ENCODE measurements around the gene TEAD4.
A peak's percentile ranks its signal among the peaks of the same experiment; 100 is the strongest.

The TEAD4 gene

DNA sequence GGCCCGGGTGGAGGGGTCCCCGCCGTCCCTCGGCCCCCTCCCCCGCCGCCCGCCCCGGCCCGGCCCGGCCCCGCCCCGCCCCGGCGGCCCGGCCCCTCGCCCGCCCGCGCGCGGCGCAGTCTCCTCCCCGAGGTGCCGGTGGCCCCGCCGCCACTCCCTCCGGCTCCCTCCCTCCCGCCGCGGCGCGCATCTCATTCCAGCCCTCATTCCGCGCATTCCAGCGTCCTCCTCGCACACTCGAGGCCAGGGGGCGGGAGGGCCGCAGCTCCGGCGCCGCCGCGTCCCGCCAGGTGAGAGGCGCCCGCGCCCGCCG, at the start of gene TEAD4:
TEAD4 (plus strand) TSS at position 206 of the 313 bp plus-strand sequence.
- DNase-seq = peak; percentile 69

DNA sequence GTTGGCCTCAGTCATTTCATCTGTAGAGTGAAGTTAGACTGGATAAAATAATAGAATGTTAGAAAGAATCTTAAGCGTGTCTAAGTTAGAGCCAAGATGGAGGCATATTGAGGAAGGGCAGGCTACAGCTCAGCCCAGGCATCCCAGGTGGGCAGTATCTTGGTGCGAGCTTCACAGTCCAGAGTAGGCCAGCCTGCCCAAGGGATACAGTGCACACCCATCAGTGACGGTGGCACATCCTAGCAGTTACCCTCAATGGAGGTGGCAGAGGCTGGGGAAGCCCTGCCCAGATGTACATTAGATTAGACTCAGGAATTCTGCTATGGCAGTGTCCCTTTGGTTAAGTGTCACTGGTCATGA, 47.0 kb upstream of the TEAD4 start:
- DNase-seq = no peak

DNA sequence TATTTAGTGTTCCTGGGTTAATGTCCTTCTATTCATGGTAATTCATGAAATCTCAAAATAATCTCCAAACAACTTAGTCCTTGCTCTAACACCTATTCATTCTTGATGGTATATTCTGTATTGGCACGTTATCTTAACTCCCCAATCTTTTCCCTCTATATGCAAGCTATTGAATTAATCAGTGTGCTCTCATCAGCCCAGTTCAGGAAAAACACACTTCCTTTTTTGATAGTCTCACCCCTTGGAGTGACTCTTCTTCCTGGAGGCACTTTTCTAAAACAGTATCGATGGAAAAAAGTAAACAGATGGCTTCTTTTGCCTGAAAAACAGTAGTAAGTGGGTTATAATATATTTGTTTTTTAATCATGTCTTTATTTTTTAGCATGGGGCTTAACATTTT, 39.9 kb upstream of the TEAD4 start:
- DNase-seq = no peak

DNA sequence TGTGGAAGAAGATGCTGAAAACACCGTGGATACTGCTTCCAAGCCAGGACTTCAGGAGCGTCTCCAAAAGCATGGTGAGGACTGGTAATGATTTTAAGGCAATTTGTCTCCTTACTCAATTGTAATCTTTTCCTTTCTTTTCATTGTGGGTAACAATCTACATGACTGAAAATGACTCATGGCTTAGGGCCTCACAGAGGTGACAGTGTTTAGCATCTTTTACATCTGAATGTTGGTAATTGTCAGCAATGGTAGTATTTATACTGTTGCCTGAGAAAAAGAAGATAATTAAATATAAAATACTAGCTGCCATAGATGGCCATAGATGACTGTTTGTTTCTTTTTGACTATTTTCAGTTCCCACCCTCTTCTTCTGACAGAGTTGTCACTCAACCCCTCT, 36.9 kb upstream of the TEAD4 start:
- no peak for DNase-seq

DNA sequence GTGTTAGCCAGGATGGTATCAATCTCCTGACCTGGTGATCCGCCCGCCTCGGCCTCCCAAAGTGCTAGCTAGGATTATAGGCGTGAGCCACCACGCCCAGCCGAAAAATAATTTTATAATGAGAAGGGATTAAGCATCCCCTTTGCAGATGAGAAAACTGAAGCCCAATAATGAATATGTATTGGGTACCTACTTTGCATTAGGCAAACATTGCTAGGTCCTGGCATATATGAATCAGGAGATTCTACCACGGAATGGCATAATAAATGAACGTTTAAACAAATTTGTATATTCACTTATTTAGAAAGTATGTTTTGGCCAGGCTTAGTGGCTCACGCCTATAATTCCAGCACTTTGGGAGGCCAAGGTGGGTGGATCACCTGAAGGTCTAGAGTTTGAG, 36.1 kb upstream of the TEAD4 start:
- DNase-seq = no peak

DNA sequence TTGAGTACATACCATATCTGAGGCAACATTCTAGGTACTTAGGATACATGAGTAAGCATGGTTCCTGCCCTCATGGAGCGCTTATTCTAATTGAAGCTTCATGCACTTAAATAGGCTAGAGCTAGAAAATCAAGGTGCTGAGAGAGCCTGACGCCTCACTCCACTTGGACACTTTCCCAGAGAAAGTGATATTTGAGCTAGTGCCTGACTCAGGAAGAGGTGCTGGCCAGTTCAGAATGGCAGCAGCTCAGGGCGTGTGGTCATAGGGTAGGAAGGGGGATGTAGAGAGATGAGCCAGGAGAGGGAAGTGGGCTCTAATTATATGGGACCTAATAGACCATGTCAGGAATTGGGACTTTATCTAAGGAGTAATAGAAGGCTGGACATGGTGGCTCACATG, 35.2 kb upstream of the TEAD4 start:
- DNase-seq = no peak

DNA sequence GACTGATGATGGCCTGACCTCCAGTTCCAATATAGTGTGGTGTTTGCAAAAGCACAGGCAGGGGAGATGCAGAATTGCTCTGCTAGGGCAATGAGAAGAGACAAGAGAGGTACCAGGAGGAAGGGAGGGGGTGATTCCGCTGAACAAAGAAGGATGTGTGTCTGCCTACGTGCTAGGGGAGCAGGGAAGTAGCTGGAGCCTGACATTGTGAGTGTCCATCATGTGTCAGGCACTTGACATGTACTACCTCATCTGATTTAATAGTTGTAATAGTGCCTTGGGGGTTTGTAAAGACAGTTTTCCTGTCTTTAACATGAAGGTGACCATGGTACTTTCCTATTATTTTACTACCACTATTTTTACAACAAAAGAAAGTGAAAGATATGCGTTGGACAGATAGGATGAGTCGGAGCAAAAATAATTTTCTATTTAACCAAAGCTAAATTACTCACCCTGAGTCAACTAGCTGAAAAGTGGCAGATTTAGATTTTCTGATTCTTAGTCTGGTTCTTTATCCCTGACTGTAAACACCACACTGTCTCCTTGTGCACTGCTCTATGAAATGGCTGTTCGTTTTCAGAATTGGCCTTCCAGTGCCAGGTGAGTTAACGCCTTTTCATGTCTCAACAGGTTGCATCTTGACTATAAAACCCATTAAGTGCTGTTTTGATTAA, 33.7 kb upstream of the TEAD4 start:
- no peak for DNase-seq

DNA sequence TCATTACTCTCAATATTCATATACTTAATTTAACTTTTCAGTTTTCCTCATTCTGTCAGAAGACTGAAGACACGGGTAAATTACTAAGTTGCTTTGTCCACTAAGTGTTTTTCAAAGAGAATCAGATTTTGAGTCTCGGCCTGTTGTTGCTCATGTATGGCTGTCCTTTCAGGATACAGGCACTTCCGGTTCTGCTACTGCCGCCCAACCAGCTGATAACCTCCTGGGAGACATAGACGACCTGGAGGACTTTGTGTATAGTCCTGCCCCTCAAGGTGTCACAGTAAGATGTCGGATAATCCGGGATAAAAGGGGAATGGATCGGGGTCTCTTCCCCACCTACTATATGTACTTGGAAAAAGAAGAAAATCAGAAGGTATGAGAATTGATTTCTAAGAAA, 28.3 kb upstream of the TEAD4 start:
- DNase-seq = no peak

DNA sequence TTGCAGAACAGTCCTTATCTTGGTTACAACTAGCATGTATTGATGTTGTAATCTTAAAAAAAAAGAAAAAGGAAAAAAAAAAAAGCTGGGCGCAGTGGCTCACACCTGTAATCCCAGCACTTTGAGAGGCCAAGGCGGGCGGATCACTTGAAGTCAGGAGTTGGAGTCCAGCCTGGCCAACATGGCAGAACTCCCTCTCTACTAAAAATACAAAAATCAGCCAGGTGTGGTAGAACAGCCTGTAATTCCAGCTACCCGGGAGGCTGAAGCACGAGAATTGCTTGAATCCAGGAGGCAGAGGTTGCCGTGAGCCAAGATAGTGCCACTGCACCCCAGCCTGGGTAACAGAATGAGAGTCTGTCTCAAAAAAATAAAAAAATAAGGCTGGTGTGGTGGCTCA, 25.6 kb upstream of the TEAD4 start:
- DNase-seq = no peak

DNA sequence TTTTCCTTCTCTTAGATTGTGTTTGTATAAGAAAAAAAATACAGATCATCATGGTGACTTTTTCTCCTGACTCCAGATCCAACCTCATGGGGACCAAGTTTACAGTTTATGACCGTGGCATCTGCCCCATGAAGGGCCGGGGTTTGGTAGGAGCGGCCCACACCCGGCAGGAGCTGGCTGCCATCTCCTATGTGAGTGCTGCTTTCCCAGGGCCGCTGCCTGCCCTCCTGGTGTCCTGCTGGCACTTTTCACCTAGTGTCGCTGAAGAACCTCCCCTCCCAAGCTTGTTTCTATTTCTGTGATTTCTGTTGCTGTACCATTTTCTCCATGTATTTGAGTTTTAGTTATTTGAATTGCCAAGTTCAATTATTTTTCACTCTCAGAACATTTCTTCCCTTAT, 24.8 kb upstream of the TEAD4 start:
- DNase-seq = no peak

DNA sequence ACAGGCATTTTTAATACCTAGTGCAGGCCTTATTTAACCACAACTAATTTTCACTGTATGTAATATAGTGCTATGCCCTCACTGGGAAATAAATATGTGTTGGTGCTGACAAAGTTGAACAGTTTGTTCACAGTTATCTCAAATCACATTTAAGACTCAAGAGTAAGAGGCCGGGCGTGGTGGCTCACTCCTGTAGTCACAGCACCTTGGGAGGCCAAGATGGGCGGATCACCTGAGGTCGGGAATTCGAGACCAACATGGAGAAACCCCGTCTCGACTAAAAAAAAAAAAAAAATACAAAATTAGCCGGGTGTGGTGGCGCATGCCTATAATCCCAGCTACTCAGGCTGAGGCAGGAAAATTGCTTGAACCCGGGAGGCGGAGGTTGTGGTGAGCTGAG, 22.9 kb upstream of the TEAD4 start:
- no peak for DNase-seq

DNA sequence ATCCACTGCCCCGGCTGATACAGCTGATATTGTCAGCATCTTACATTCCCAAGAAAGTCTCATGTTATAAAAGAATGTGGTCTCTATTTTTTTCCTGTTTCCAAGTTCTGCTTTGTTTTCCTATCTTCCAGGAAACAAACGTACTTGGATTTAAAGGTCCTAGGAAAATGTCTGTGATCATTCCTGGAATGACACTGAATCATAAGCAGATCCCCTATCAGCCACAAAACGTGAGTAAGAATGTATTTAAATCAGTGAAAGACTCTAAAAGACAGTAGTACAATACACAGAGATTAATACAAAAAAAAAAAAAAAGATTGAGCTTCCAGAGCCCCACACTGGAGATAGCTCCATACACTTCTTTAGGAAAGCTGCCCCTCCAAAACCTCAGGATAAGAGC, 21.7 kb upstream of the TEAD4 start:
- no peak for DNase-seq

DNA sequence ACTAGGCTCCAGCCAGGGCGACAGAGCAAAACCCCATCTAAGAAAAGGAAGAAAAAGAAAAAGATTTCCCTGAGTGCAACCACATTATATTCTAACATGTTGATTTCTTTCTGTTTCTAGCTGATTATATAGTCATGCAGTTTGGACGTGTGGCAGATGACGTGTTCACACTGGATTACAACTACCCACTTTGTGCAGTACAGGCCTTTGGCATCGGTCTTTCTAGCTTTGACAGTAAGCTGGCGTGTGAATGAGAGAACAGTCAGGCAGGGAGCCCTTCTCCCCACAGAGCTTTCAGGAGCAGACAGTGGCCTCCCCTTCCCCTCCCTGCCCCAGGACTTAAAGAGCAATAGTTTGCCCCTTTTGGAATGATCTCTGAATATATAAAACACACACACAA, 20.0 kb upstream of the TEAD4 start:
- no peak for DNase-seq

DNA sequence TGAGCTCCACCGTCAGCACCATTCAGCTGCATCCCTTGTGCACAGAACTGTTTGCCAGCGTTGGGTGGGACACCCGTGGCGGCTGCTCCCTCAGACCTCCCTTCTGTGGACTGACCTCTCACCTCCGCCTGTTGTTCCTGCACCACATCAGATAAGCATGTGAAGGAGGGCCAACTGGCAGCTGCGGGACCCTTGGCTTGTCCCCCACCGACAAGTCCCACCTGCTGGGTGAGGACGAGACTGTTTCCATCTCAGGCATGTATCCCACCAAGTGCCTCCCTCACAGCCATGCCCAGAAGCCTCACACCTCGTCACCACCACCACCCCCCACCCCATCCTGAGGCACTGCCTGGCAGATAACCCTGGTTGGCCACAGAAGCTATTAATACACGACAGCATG, 18.6 kb upstream of the TEAD4 start:
- DNase-seq = no peak

DNA sequence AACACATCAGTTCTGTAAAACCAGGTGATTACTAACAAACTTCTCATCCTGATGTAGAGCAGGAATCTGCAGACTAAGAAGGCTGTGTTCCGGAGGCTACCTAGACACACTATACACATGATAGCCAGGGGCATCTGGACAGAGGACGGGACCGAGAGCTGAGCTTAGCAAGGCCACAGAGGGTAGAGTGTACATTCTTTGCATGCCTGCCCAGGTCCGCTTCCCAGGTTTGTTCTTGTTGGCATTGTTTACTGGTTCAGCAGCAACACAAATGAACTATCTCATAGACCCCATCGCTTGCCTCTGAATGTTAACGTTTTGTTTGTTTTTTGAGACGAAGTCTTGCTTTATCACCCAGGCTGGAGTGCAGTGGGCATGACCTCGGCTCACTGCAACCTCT, 17.7 kb upstream of the TEAD4 start:
- DNase-seq = no peak

DNA sequence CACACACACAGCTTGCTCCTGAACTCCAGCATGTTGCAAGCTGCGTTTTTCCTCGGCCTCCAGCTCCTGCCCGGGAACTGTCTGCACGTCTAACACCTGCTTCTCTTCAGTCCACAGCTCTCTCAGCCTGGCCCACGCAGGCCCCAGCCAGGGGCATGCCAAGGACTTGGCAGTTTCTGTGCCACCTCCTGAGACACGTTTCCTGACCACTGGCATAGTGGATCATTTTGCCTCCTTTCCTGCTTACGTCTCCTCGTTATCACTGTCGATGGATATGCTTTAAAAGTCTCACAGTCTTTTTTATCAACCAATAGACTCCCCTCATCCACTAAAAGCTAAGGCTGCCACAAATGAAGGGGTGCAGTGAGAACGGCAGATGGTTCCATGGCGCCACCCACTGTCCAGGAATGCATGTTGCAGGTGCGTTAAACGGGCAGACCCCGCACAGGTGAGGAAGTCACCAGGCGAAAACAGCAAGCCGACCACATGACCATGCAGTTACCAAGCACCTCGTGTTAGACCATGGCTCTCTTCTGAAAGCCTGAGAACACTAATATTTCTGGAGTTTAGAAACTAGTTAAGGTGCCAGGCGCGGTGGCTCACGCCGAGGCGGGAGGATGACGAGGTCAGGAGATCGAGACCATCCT, 14.7 kb upstream of the TEAD4 start:
- DNase-seq = peak; percentile 63

DNA sequence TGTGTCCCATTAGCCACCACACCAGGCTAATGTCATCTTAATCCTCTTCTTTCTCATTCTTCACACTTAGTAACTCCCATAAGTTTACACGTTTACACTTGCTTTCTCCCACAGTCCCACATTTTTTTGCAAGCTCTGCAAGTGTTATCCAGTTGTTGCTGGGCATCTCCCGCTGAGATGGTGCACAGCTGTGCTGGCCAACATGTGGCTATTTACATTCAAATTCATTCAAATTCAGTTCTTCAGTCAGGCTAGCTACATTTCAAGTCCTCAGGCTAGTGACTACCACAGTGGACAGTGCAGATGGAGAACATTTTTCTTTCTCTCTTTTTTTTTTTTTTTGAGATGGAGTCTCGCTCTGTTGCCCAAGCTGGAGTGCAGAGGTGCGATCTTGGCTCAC, 9.8 kb upstream of the TEAD4 start:
- no peak for DNase-seq

DNA sequence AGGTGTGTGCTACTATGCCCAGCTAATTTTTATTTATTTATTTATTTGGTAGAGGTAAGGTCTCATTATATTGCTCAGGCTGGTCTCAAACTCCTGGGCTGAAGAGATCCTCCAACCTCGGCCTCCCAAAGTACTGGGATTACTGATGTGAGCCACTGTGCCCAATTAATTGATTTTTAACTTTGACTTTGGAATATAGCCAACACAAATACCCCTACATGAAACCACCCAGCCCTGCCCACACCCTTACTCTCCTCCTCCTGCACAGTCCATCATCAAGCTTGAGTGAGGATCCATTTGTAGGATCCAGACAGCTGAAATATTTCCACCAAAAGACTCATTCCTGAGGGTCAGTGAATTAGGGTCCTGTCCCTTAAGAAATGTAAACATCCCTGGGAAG, 3.3 kb upstream of the TEAD4 start:
- no peak for DNase-seq

DNA sequence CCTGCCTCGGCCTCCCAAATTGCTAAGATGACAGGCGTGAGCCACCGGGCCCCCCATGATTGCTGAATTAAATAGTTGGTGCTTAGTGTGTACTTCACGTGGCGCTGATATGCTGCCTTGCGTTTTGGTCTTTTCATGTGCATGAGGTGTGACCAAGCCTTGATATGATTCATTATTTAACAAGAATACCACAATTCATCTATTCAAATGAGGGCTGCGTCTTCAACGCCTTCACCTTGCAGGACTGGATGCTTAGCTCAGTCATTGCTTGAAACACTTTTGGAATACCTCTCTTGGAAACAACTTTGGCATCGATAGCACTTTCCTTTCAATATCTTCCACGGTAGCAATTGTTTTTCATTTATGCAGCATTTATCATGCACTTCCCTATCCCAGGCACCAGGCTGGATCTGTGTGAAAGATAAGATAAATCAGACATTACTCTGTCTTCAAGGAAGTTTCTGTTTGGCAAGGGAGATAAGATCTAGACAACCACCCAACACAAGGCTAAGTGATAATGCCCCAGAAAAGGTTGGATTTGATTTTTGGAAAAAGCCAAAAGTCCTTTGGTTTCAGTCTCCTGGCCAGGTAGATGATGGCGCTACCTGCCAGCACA, 1.3 kb upstream of the TEAD4 start:
- DNase-seq = no peak

DNA sequence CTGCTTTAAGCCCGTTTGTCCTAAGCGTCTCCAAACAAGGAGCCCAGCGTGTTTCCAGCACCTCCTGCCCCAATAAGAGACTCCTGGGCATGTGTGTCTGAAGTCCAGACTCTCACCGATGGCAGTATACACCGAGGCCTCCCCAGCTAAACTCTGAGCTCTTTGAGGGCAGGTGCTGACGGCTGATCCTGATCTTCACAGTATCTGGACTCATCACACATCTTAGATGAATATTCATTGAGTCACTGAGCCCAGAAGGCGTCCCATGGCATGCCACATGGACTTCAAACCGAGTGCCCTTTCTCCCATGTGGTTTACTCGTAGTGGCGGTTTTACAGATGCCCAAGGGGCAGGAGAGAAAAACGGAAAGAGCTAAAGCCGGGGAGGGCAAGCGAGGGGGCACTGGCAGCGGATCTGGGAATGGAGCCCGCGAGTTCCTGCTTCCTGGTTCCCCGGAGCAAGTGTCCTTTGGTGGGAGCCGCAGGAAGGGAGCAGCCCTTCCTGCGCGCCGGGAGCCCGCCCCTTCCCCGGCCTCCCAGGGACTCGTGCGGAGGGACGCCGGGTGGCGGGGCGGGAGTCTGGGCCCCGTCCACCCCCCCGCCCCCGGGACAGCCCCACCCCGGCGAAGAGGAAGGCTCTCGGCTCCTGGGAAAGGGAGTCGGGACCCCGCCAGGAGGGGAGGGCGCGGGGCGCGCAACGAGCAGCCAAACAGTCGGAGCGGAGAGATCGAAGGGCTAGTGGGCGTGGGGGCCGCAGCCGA, 585 bp upstream of the TEAD4 start:
- DNase-seq = peak; percentile 73

DNA sequence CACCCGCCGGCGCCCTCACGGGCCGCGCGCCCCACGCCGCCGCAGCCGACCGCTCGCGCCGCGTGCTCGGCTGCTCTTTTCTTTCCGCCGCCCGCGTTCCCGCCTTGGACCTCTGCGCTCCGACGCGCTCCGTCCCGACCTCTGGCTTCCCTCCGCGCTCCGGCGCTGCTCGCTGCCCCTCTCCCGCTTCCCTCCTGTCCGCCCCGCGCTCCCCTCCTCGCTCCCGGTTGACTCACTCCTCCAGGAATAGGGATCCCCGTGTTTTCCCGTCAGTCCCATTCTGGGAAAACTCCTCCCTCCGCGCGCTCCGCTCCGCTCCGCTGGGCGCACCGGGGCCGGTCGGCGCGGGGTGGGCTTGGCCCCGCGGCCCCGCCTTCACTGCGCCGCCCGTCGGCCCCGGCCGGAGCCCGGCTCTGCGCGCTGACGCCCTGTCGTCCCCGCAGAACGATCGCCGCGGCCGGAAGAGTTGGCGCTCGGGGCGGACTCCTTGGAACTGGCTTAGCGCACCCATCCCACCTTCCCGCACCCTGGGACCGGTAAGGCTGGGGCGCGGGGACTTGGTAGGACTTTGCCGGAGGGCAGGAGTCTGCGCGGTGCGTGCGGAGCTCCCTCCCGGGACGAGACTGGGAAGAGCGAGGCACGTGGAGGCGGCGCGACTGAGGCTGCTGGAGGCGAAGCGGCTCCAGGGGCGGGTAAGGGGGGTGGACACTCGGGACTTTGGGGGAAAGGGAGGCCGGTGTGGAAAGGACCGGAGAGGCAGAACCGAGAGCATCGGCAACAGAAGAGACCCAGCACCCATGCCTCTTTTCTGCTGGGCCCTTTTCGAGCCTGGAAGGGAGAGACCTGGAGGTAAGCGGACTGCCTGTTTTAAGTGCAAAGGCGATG, 550 bp downstream of the TEAD4 start:
- DNase-seq = peak; percentile 46

DNA sequence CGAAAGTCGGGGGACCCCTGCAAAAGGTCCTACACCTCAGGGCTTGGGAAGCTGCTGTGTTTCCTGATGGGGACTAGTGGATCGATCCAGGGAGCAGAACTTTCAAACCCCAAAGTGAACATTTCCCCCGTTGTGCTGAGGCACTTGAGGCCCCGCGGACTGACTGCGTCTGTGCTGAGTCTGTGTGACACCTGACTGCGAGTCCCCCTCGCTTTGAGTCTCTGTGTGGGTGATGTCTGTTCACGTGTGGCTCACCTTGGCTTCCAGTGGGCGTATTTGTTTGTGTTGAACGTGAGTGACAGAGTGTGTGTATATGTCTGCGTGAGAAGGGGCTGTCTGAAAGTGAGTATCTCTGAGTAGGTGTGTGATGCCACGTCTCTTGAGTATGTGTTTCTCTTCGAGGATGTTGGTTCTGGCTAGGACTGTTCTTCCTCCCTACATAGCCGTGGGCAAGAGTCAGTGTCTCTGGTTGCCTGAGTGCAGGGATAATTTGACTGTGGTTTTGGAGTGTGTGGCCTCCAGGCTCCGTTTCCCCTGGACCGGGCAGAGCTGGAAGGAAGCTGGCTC, 1.3 kb downstream of the TEAD4 start:
- no peak for DNase-seq

Measured in NCI-H345 (cell line).